Natural killer cell (primary cell): ENCODE results near the gene GNAO1. TPM values are rescaled to one million over a fixed set of nuclear protein-coding genes. Genes with fewer than 3 reads are reported as not detected.
A peak's percentile ranks its signal among the peaks of the same experiment; 100 is the strongest.

ENCODE experiments used
- ATAC-seq, 3 donors: fragments of 150-1000 bp in 2 of 3; fragments of 200-7000 bp in 1 of 3; cut with Tn5 transposase; 1 replicate in 1 of 3; 2 replicates in 2 of 3; pipeline ENCODE4 v1.10.0; 2021; ENCODE audit warnings: mild to moderate bottlenecking in 2 of 3, moderate library complexity in 2 of 3
- DNase-seq, 2 donors: peaks; one replicate each; pipeline versions ENCODE4 v3.0.0 to v3.0.0-alpha.2; 2013 to 2021; ENCODE audit warnings: mixed read lengths in 1 of 2
- H3K27ac ChIP-seq: one replicate; pipeline ENCODE4 v1.5.1; 2013; ENCODE audit warnings: mild to moderate bottlenecking, low read length
- H3K27me3 ChIP-seq: one replicate; pipeline ENCODE4 v1.6.1; 2013; ENCODE audit warnings: low read length; ENCODE audit not compliant: control insufficient read depth, insufficient read depth
- H3K36me3 ChIP-seq: one replicate; pipeline ENCODE4 v1.6.1; 2013; ENCODE audit warnings: low read length; ENCODE audit not compliant: control insufficient read depth, insufficient read depth
- H3K4me1 ChIP-seq: one replicate; pipeline ENCODE4 v1.6.1; 2013; ENCODE audit warnings: low read length; ENCODE audit not compliant: control insufficient read depth, insufficient read depth
- H3K4me3 ChIP-seq: one replicate; pipeline ENCODE4 v1.5.1; 2013; ENCODE audit warnings: low read length
- H3K9me3 ChIP-seq: one replicate; pipeline ENCODE4 v1.6.1; 2013; ENCODE audit warnings: low read length; ENCODE audit not compliant: control insufficient read depth, insufficient read depth
- H3K27ac Mint-ChIP-seq, 2 donors: one replicate each; pipeline ENCODE4 v1.8.0; 2022; ENCODE audit warnings: mild to moderate bottlenecking in 2 of 2, mixed read lengths in 2 of 2, moderate library complexity in 1 of 2
- H3K27me3 Mint-ChIP-seq, 2 donors: one replicate each; pipeline ENCODE4 v1.8.0; 2022; ENCODE audit warnings: low read depth in 2 of 2, mixed read lengths in 2 of 2
- H3K36me3 Mint-ChIP-seq: one replicate; pipeline ENCODE4 v1.8.0; 2022; ENCODE audit warnings: mixed read lengths
- H3K4me1 Mint-ChIP-seq, 2 donors: one replicate each; pipeline ENCODE4 v1.8.0; 2022; ENCODE audit warnings: mixed read lengths in 2 of 2
- H3K4me3 Mint-ChIP-seq: one replicate; pipeline ENCODE4 v1.8.0; 2022; ENCODE audit warnings: mild to moderate bottlenecking, moderate library complexity, mixed read lengths
- H3K9me3 Mint-ChIP-seq, 2 donors: one replicate each; pipeline ENCODE4 v1.8.0; 2022; ENCODE audit warnings: mixed read lengths in 2 of 2
- CTCF ChIP-seq: fragments of 200-600 bp; IDR thresholded peaks from one replicate; pipeline ENCODE4 v1.8.0; 2022; ENCODE audit warnings: antibody characterized with exemption
- WGBS: methylation state at CpG from one replicate; pipeline ENCODE4 v1.1.7; 2013; ENCODE audit warnings: missing lambda C conversion rate; ENCODE audit not compliant: insufficient coverage; 5-methylcytosine and 5-hydroxymethylcytosine counted together
- intact Hi-C: fragments of 100-400 bp; cut with micrococcal nuclease; formaldehyde crosslinking; loops from one replicate; pipeline ENCODE4 v1.14.2; 2022
- total RNA-seq, 4 donors: library from RNA; stranded (reverse); fragments of 120-200 nt in 1 of 4; gene quantifications; one replicate each; pipeline versions ENCODE4 v1.2.3 to v1.2.4, GENCODE V29; 2013 to 2022

Gene GNAO1
- total RNA-seq, 3 donors from 2014 or later (not counting 1 experiment from before 2014, with no cell fraction given): 0.45 to 4.6 (median 1.1) TPM

DNA sequence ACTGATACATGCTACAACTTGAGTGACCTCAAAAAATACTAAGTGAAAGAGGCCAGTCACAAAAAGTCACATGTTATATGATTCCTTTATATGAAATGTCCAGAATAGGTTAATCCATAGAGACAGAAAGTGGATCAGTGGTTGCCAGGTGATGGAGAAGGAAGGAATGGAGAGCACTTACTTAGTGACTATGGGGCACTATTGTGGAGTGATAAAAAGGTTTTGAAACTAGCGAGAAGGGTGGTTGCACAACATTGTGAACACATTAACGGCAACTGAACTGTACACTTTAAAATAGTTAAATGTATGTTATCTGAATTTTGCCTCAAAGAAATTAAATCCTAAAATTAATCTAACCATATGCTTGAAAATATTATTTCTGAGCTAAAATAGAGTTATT is 208.2 kb downstream of the GNAO1 start:
- Histone ChIP-seq H3K9me3 (no peaks in the 10 kb centered on the region), H3K27ac (no peak overlapping the region), H3K4me3 (no peak overlapping the region), H3K4me1 (no peaks in the 10 kb centered on the region), H3K27me3 (no peaks in the 10 kb centered on the region), H3K36me3 (peaks cover 42% of the 10 kb centered on the region)
- 86% methylated on average over 1 of the region's 2 CpGs for WGBS
- no peak for ATAC-seq
- Mint-ChIP-seq H3K4me3 (no peak overlapping the region), H3K27me3 (no peaks in the 10 kb centered on the region), H3K4me1 (peaks cover 0 to 4% of the 10 kb centered on the region in 2 donors), H3K27ac (no peak overlapping the region), H3K9me3 (no peaks in the 10 kb centered on the region), H3K36me3 (peaks cover 14% of the 10 kb centered on the region)
- no peak for DNase-seq
- TF ChIP-seq CTCF: no peak
- intact Hi-C loops: no loop called here

DNA sequence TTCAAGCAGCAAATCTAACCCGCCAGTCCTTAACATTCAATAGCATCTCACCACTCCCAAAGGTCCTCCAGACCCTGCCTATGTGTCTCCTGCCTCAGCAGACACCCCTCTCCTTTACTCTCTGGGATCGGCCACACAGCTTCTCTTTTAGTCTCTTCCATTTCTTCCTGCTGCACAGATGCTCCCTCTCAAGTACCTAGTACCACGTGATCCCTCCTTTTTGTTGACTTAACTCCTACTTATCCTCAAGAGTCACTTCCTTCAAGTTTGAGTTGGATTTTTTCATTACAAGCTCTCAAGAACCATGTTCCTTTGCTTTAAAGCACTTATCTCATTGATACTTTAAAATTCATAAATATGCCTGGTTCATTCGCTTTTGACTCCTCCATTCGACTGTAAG is 209.2 kb downstream of the GNAO1 start:
- Histone ChIP-seq H3K27me3 (no peaks in the 10 kb centered on the region), H3K9me3 (no peaks in the 10 kb centered on the region), H3K36me3 (peaks cover 48% of the 10 kb centered on the region), H3K27ac (no peak overlapping the region), H3K4me3 (no peak overlapping the region), H3K4me1 (no peaks in the 10 kb centered on the region)
- intact Hi-C loops: no loop called here
- Mint-ChIP-seq H3K9me3 (no peaks in the 10 kb centered on the region), H3K4me1 (peaks cover 0 to 6% of the 10 kb centered on the region in 2 donors), H3K36me3 (peaks cover 14% of the 10 kb centered on the region), H3K4me3 (no peak overlapping the region), H3K27me3 (no peaks in the 10 kb centered on the region), H3K27ac (peak overlapping the region in 1 of 2 donors; percentile 35)
- ATAC-seq (no peak), DNase-seq (no peak)
- 85% methylated on average over 5 of the region's 5 CpGs for WGBS
- no peak for TF ChIP-seq CTCF

GRCh38 chr16:56401482-56401881 is 210.2 kb downstream of the GNAO1 start:
- no peaks in the 10 kb centered on the region for H3K27me3 Mint-ChIP-seq
- peak overlapping the region in 1 of 2 donors; percentile 37 for H3K27ac Mint-ChIP-seq
- peaks cover 14% of the 10 kb centered on the region for H3K36me3 Mint-ChIP-seq
- no peaks in the 10 kb centered on the region for H3K9me3 Mint-ChIP-seq
- Histone ChIP-seq H3K4me1 (no peaks in the 10 kb centered on the region), H3K27me3 (no peaks in the 10 kb centered on the region), H3K36me3 (peaks cover 48% of the 10 kb centered on the region), H3K9me3 (no peaks in the 10 kb centered on the region), H3K27ac (no peak overlapping the region), H3K4me3 (no peak overlapping the region)
- H3K4me1 Mint-ChIP-seq: peaks cover 0 to 8% of the 10 kb centered on the region in 2 donors
- peak in 1 of 2 donors; percentile 12 for DNase-seq
- no peak for TF ChIP-seq CTCF
- intact Hi-C loops: no loop called here
- WGBS: 94% methylated on average over 5 of the region's 5 CpGs
- H3K4me3 Mint-ChIP-seq: no peak overlapping the region
- peak in 1 of 3 donors; percentile 38 for ATAC-seq

- H3K36me3 Mint-ChIP-seq: peaks cover 19% of the 10 kb centered on the region
- H3K4me1 Mint-ChIP-seq: peaks cover 0 to 4% of the 10 kb centered on the region in 2 donors
These were observed 214.8 kb downstream of the GNAO1 start for GRCh38 chr16:56405977-56406672.

More at GRCh38 chr16:56405977-56406672, 214.8 kb downstream of the GNAO1 start:
- H3K9me3 Mint-ChIP-seq: no peaks in the 10 kb centered on the region
- intact Hi-C loops: no loop called here
- Histone ChIP-seq H3K9me3 (no peaks in the 10 kb centered on the region), H3K36me3 (peaks cover 54% of the 10 kb centered on the region), H3K4me1 (no peaks in the 10 kb centered on the region), H3K27me3 (no peaks in the 10 kb centered on the region), H3K27ac (no peak overlapping the region), H3K4me3 (no peak overlapping the region)
- no peak overlapping the region for H3K27ac Mint-ChIP-seq
- no peaks in the 10 kb centered on the region for H3K27me3 Mint-ChIP-seq
- no peak for TF ChIP-seq CTCF
- ATAC-seq (no peak), DNase-seq (no peak)
- WGBS: 75% methylated on average over 3 of the region's 4 CpGs
- H3K4me3 Mint-ChIP-seq: no peak overlapping the region
